B cell (primary cell): ENCODE data around the gene GLDN.

Experiments used
- EZH2 ChIP-seq: IDR thresholded peaks from 2 replicates; pipeline ENCODE4 v1.6.1; 2012; ENCODE audit warnings: borderline replicate concordance, low read depth, mild to moderate bottlenecking, moderate library complexity, low read length; ENCODE audit not compliant: insufficient read depth, poor library complexity, severe bottlenecking
- TF ChIP-seq, protein P1 (sequence below): fragments of 200-600 bp; IDR thresholded peaks from one replicate; pipeline ENCODE4 v1.8.0; 2022; ENCODE audit warnings: antibody characterized with exemption, mild to moderate bottlenecking

GRCh38 chr15:51328926-51329325, 12.5 kb upstream of the GLDN start:
- TF ChIP-seq, protein P1, sequence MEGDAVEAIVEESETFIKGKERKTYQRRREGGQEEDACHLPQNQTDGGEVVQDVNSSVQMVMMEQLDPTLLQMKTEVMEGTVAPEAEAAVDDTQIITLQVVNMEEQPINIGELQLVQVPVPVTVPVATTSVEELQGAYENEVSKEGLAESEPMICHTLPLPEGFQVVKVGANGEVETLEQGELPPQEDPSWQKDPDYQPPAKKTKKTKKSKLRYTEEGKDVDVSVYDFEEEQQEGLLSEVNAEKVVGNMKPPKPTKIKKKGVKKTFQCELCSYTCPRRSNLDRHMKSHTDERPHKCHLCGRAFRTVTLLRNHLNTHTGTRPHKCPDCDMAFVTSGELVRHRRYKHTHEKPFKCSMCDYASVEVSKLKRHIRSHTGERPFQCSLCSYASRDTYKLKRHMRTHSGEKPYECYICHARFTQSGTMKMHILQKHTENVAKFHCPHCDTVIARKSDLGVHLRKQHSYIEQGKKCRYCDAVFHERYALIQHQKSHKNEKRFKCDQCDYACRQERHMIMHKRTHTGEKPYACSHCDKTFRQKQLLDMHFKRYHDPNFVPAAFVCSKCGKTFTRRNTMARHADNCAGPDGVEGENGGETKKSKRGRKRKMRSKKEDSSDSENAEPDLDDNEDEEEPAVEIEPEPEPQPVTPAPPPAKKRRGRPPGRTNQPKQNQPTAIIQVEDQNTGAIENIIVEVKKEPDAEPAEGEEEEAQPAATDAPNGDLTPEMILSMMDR, result no peak
- TF ChIP-seq EZH2, result no peak
